MCF 10A (cell line): ENCODE results near the gene SFXN3. TPM values are rescaled to one million over a fixed set of nuclear protein-coding genes. Genes with fewer than 3 reads are reported as not detected.
A peak's percentile ranks its signal among the peaks of the same experiment; 100 is the strongest.

Experiments
- BruUV-seq: library from RNA; stranded (reverse); fragments of 400-500 nt; replicated peaks from 2 replicates; lab custom pipeline; 2021; lab: Mats Ljungman, UMichigan
- CTCF ChIA-PET: fragments of 300-600 bp; sonication (Branson Sonifier 250); formaldehyde crosslinking; extraction: SDS; loops from one replicate; lab custom pipeline; 2021; ENCODE audit warnings: antibody characterized with exemption, inconsistent platforms; lab: Yijun Ruan, JAX
- POLR2A ChIA-PET: fragments of 300-600, 350-650 bp; sonication (Branson Sonifier 250); formaldehyde crosslinking; extraction: SDS; loops from one replicate; lab custom pipeline; 2020; ENCODE audit warnings: antibody characterized with exemption, inconsistent platforms; lab: Yijun Ruan, JAX
- DNase-seq: peaks from one replicate; pipeline ENCODE4 v3.0.0-alpha.2; 2018; ENCODE audit not compliant: unreplicated experiment
- H3K27ac Mint-ChIP-seq: one replicate; pipeline ENCODE4 v1.8.0; 2022; ENCODE audit warnings: mild to moderate bottlenecking, low read depth, mixed read lengths; ENCODE audit not compliant: unreplicated experiment
- H3K27me3 Mint-ChIP-seq: one replicate; pipeline ENCODE4 v1.8.0; 2022; ENCODE audit warnings: mixed read lengths; ENCODE audit not compliant: insufficient read depth, unreplicated experiment
- H3K36me3 Mint-ChIP-seq: one replicate; pipeline ENCODE4 v1.8.0; 2022; ENCODE audit warnings: mild to moderate bottlenecking, moderate library complexity, mixed read lengths; ENCODE audit not compliant: insufficient read depth, unreplicated experiment
- H3K4me1 Mint-ChIP-seq: one replicate; pipeline ENCODE4 v1.8.0; 2022; ENCODE audit warnings: mixed read lengths; ENCODE audit not compliant: insufficient read depth, unreplicated experiment
- H3K4me3 Mint-ChIP-seq: one replicate; pipeline ENCODE4 v1.8.0; 2022; ENCODE audit warnings: mild to moderate bottlenecking, moderate library complexity, mixed read lengths; ENCODE audit not compliant: unreplicated experiment
- H3K9me3 Mint-ChIP-seq: one replicate; pipeline ENCODE4 v1.8.0; 2022; ENCODE audit warnings: mixed read lengths; ENCODE audit not compliant: unreplicated experiment
- CTCF ChIP-seq: fragments of 200-600 bp; IDR thresholded peaks from one replicate; pipeline ENCODE4 v1.8.0; 2022; ENCODE audit warnings: antibody characterized with exemption, mild to moderate bottlenecking; ENCODE audit not compliant: unreplicated experiment
- intact Hi-C: fragments of 100-400 bp; cut with micrococcal nuclease; formaldehyde crosslinking; loops from 2 replicates; pipeline ENCODE4 v1.14.1; 2022
- total RNA-seq: library from RNA; stranded (reverse); gene quantifications from 2 replicates; pipeline ENCODE4 v1.2.3, GENCODE V29; 2022

SFXN3 gene
- total RNA-seq, 1 experiment from 2014 or later = 39.4 TPM

- H3K27ac Mint-ChIP-seq = peak overlapping the region; percentile 17
- H3K36me3 Mint-ChIP-seq = peaks cover 17% of the 10 kb centered on the region
- no peaks in the 10 kb centered on the region for H3K27me3 Mint-ChIP-seq
- H3K4me1 Mint-ChIP-seq = peaks cover 19% of the 10 kb centered on the region
- BruUV-seq = no TSS peak
- CTCF ChIA-PET = interaction anchor here (1.0 to 12.3 kb wide), 5 partner anchors 10 to 41 kb away, joined by 3 to 199 read pairs (median 32); no protein-coding TSS in a partner anchor
- intact Hi-C loops = no loop called here
- no peaks in the 10 kb centered on the region for H3K9me3 Mint-ChIP-seq
- no peak for TF ChIP-seq CTCF
- POLR2A ChIA-PET = interaction anchor here (0.6 to 7.5 kb wide), 7 partner anchors 9 to 65 kb away, joined by 3 to 74 read pairs (median 5); partner anchors contain the start of genes MRPL43, PDZD7, SFXN3 and TWNK
- DNase-seq = peak; percentile 5
- peak overlapping the region; percentile 76 for H3K4me3 Mint-ChIP-seq
Measured at GRCh38 chr10:101000127-101000914, 30.7 kb upstream of the SFXN3 start.

GRCh38 chr10:101000915-101001658 lies 29.9 kb upstream of the SFXN3 start:
- Mint-ChIP-seq H3K27ac (peak overlapping the region; percentile 17), H3K4me1 (peaks cover 19% of the 10 kb centered on the region), H3K4me3 (peak overlapping the region; percentile 76), H3K27me3 (no peaks in the 10 kb centered on the region), H3K9me3 (no peaks in the 10 kb centered on the region), H3K36me3 (peaks cover 13% of the 10 kb centered on the region)
- intact Hi-C loops = no loop called here
- no TSS peak for BruUV-seq
- TF ChIP-seq CTCF = no peak
- ChIA-PET CTCF (interaction anchor here (1.0 to 5.9 kb wide), 3 partner anchors 11 to 28 kb away, joined by 3 to 60 read pairs (median 11); no protein-coding TSS in a partner anchor), POLR2A (interaction anchor here (0.6 to 7.5 kb wide), 4 partner anchors 9 to 37 kb away, joined by 3 to 74 read pairs (median 3); partner anchors contain the start of genes PDZD7 and SFXN3)
- DNase-seq = peak; percentile 5

- DNase-seq = no peak
- H3K4me3 Mint-ChIP-seq = peak overlapping the region; percentile 76
- intact Hi-C loops = no loop called here
Measured at GRCh38 chr10:101001659-101002035, 29.4 kb upstream of the SFXN3 start.

More at GRCh38 chr10:101001659-101002035, 29.4 kb upstream of the SFXN3 start:
- H3K9me3 Mint-ChIP-seq = no peaks in the 10 kb centered on the region
- BruUV-seq = no TSS peak
- ChIA-PET CTCF (interaction anchor here (0.5 to 5.9 kb wide), 4 partner anchors 10 to 74 kb away, joined by 3 to 60 read pairs (median 8); no protein-coding TSS in a partner anchor), POLR2A (interaction anchor here (1.1 to 7.5 kb wide), 2 partner anchors 17 to 29 kb away, joined by 3 to 74 read pairs; partner anchors contain the start of genes PDZD7 and SFXN3)
- H3K27ac Mint-ChIP-seq = peak overlapping the region; percentile 17
- no peaks in the 10 kb centered on the region for H3K27me3 Mint-ChIP-seq
- TF ChIP-seq CTCF = no peak
- H3K4me1 Mint-ChIP-seq = peaks cover 19% of the 10 kb centered on the region
- peaks cover 19% of the 10 kb centered on the region for H3K36me3 Mint-ChIP-seq
